HepG2 (cell line): Measurements from ENCODE around the gene SLC2A13. TPM values are rescaled to one million over a fixed set of nuclear protein-coding genes. Genes with fewer than 3 reads are reported as not detected.

ENCODE experiments used
- ATAC-seq: fragments of 200-7000 bp; cut with Tn5 transposase; 3 replicates; pipeline ENCODE4 v1.9.1; 2020; ENCODE audit warnings: mild to moderate bottlenecking, moderate library complexity
- BruUV-seq: library from RNA; stranded (reverse); fragments of 400-500 nt; replicated peaks from 2 replicates; lab custom pipeline; 2021; lab: Mats Ljungman, UMichigan
- CTCF ChIA-PET: fragments of 300-600 bp; formaldehyde crosslinking; extraction: SDS; loops from one replicate; lab custom pipeline; 2021; ENCODE audit warnings: low total read pairs, inconsistent platforms, low intra/inter-chr PET ratio; lab: Yijun Ruan, JAX
- POLR2A ChIA-PET: fragments of 350-600 bp; sonication (Branson Sonifier 250); formaldehyde crosslinking; loops from one replicate; lab custom pipeline; 2020; ENCODE audit warnings: antibody characterized with exemption, inconsistent platforms; lab: Yijun Ruan, JAX
- DNase-seq: peaks from one replicate; pipeline ENCODE4 v3.0.0-alpha.2; 2015; ENCODE audit warnings: low spot score
- FAIRE-seq: peaks from 3 replicates; lab custom pipeline; 2011; peaks lifted over from hg19 to GRCh38; lab: Jason Lieb, UNC
- H2AFZ ChIP-seq: one replicate; pipeline ENCODE4 v1.6.1; 2011; ENCODE audit warnings: low read length, inconsistent platforms
- H3K27ac ChIP-seq: fragments of 300-600 bp; 3 replicates; pipeline ENCODE4 v1.8.0; 2011; ENCODE audit warnings: mixed run types, mild to moderate bottlenecking, mixed read lengths, low read length, inconsistent platforms; ENCODE audit not compliant: insufficient read depth; ENCODE audit errors: extremely low read length
- H3K27me3 ChIP-seq, 2 experiments: fragments of 200-600 bp in 1 of 2; 2 replicates in 1 of 2; 3 replicates in 1 of 2; pipeline versions ENCODE4 v1.6.0 to v1.8.0; 2011; ENCODE audit warnings: low read length in 2 of 2, mild to moderate bottlenecking in 2 of 2, moderate library complexity in 2 of 2, inconsistent platforms in 1 of 2; ENCODE audit not compliant: insufficient read depth in 2 of 2, control insufficient read depth in 1 of 2
- H3K36me3 ChIP-seq, 2 experiments: fragments of 200-600 bp in 1 of 2; replicated peaks in 1 of 2; 2 replicates in 1 of 2; 3 replicates in 1 of 2; pipeline versions ENCODE4 v1.5.1 to v1.8.0; 2011; ENCODE audit warnings: low read length in 2 of 2, inconsistent platforms in 1 of 2; ENCODE audit not compliant: insufficient read depth in 2 of 2, control insufficient read depth in 1 of 2
- H3K4me1 ChIP-seq: 2 replicates; pipeline ENCODE4 v1.5.1; 2012; ENCODE audit warnings: low read length, inconsistent platforms; ENCODE audit not compliant: insufficient read depth
- H3K4me2 ChIP-seq: 2 replicates; pipeline ENCODE4 v1.6.0; 2011; ENCODE audit warnings: low read depth, low read length, inconsistent platforms
- H3K4me3 ChIP-seq, 3 experiments: fragments of 200-600 bp in 1 of 3; sonication (generic), shearing (Covaris generic) in 1 of 3; replicated peaks in 1 of 3; 2 replicates each; pipeline ENCODE4 v1.5.1; 2011 to 2016; ENCODE audit warnings: low read length in 3 of 3, inconsistent platforms in 2 of 3, low read depth in 2 of 3, mild to moderate bottlenecking in 2 of 3, control low read depth in 1 of 3, mixed read lengths in 1 of 3; ENCODE audit not compliant: insufficient read depth in 1 of 3
- H3K79me2 ChIP-seq: one replicate; pipeline ENCODE4 v1.6.1; 2011; ENCODE audit warnings: low read length, inconsistent platforms; ENCODE audit not compliant: insufficient read depth
- H3K9ac ChIP-seq: 2 replicates; pipeline ENCODE4 v1.6.0; 2011; ENCODE audit warnings: mild to moderate bottlenecking, low read depth, low read length, inconsistent platforms; ENCODE audit not compliant: insufficient read depth
- H3K9me3 ChIP-seq: 2 replicates; pipeline ENCODE4 v1.5.1; 2012; ENCODE audit warnings: mild to moderate bottlenecking, low read length
- H4K20me1 ChIP-seq: 2 replicates; pipeline ENCODE4 v1.6.0; 2011; ENCODE audit warnings: inconsistent platforms, mild to moderate bottlenecking, low read length, moderate library complexity; ENCODE audit not compliant: insufficient read depth
- FOXK2 ChIP-seq: fragments of 450-650 bp; IDR thresholded peaks from 2 replicates; pipeline ENCODE4 v1.6.1; 2016
- ISX ChIP-seq: sonication (generic); formaldehyde crosslinking; conservative IDR thresholded peaks from 2 replicates; pipeline ENCODE4 v1.5.0; 2020; ENCODE audit warnings: missing genetic modification reagents
- XRCC5 ChIP-seq: fragments of 200-400 bp; formaldehyde crosslinking; optimal IDR thresholded peaks from 2 replicates; pipeline ENCODE3; 2017; ENCODE audit warnings: mild to moderate bottlenecking, low read length
- ZNF367 ChIP-seq: sonication (generic); formaldehyde crosslinking; IDR thresholded peaks from 2 replicates; pipeline ENCODE4 v1.4.0; 2020; ENCODE audit warnings: missing genetic modification reagents, borderline replicate concordance
- ZNF383 ChIP-seq: sonication (generic); formaldehyde crosslinking; IDR thresholded peaks from 2 replicates; pipeline ENCODE4 v1.4.0; 2020; ENCODE audit warnings: missing genetic modification reagents, mild to moderate bottlenecking, borderline replicate concordance
- ZNF556 ChIP-seq: sonication (generic); formaldehyde crosslinking; IDR thresholded peaks from 2 replicates; pipeline ENCODE4 v1.4.0; 2020; ENCODE audit warnings: mild to moderate bottlenecking, missing genetic modification reagents, borderline replicate concordance
- ZNF7 ChIP-seq: IDR thresholded peaks from 2 replicates; pipeline ENCODE4 v1.6.1; 2016; ENCODE audit warnings: missing biosample characterization, missing genetic modification reagents
- ZNF891 ChIP-seq: sonication (generic); formaldehyde crosslinking; IDR thresholded peaks from 2 replicates; pipeline ENCODE4 v1.5.0; 2020; ENCODE audit warnings: mild to moderate bottlenecking, missing genetic modification reagents
- ZSCAN20 ChIP-seq: sonication (generic); formaldehyde crosslinking; IDR thresholded peaks from 2 replicates; pipeline ENCODE4 v1.4.0; 2020; ENCODE audit warnings: missing genetic modification reagents, mild to moderate bottlenecking, borderline replicate concordance
- WGBS: methylation state at CpG from one replicate; pipeline ENCODE4 v1.1.6; 2017; ENCODE audit warnings: low lambda C conversion rate; 5-methylcytosine and 5-hydroxymethylcytosine counted together
- in situ Hi-C: cut with HindIII; loops from 2 replicates; pipeline ENCODE4 v1.10.0; 2017; ENCODE audit warnings: low pct_unique_long_range_greater_than_20kb; ENCODE audit not compliant: extremely low pct_ligation_motif_present
- intact Hi-C: fragments of 100-400 bp; cut with micrococcal nuclease; formaldehyde crosslinking; loops from one replicate; pipeline ENCODE4 v1.10.0; 2022; ENCODE audit not compliant: unreplicated experiment
- polyA plus RNA-seq, 8 experiments: library from polyadenylated mRNA; depleted of rRNA in 3 of 8; stranded (reverse) in 7 of 8; unstranded in 1 of 8; fragments of >200 nt; fragmentation: Illumina TruSeq in 4 of 8; extraction: Trizol in 4 of 8; gene quantifications; 2 replicates each; pipeline versions ENCODE4 v1.2.1 to v1.2.3, GENCODE V29; 2011 to 2016; ENCODE audit warnings: low read depth in 4 of 8, missing spikeins in 1 of 8, mixed read lengths in 1 of 8; ENCODE audit not compliant: insufficient read depth in 1 of 8
- total RNA-seq, 5 experiments: library from RNA; depleted of rRNA; stranded (reverse); fragments of >200 nt; fragmentation: Illumina TruSeq; extraction: Trizol; gene quantifications; 2 replicates each; pipeline ENCODE4 v1.2.3, GENCODE V29; 2016; ENCODE audit warnings: low read depth in 1 of 5
- TF ChIP-seq, protein P1 (sequence below): IDR thresholded peaks from 2 replicates; pipeline ENCODE4 v1.6.1; 2016
- TF ChIP-seq, protein P2 (sequence below): sonication (generic); formaldehyde crosslinking; conservative IDR thresholded peaks from 2 replicates; pipeline ENCODE4 v1.4.0; 2020; ENCODE audit warnings: missing genetic modification reagents
- TF ChIP-seq, protein P3 (sequence below): sonication (generic); formaldehyde crosslinking; IDR thresholded peaks from 2 replicates; pipeline ENCODE4 v1.4.0; 2020; ENCODE audit warnings: missing genetic modification reagents

Gene SLC2A13
- total and polyA plus RNA-seq, 2 of the 13 experiments (the other 11 are each of a cell fraction or from before 2014, with no cell fraction given), result 5.5 to 6.0 TPM

DNA sequence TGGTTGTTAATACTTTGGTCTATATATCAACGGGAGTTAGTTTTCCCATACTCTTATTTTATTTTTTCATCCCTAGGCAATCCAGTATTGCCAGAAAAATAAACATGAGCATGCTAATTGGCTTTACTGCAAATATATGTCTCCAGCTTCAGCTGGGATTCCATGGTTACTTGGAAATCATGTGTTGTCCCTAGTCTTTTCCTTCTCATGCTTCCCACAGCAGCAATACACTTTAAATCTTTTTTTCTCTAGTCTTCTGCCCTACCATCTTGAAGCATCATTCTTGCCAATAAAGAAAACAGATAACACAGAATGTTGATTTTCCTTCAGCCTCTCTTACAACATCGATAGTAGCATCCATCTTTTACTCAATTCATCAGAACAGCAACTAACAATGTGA lies 60.2 kb downstream of the SLC2A13 start:
- ATAC-seq (no peak), FAIRE-seq (no peak), DNase-seq (no peak)
- TF ChIP-seq ZNF891 (CRISPR knock-in tag), result no peak
- no peak for TF ChIP-seq ZNF7 (CRISPR knock-in tag)
- no peak overlapping the region for H3K4me3 ChIP-seq
- H2AFZ ChIP-seq, result no peak overlapping the region
- BruUV-seq, result no TSS peak
- ChIA-PET CTCF (no interaction called here), POLR2A (no interaction called here)
- no peak overlapping the region for H3K4me2 ChIP-seq
- in situ Hi-C loops (no loop called here), intact Hi-C loops (no loop called here)
- no peaks in the 10 kb centered on the region; a peak in 1 of 5 replicates for H3K27me3 ChIP-seq
- no peaks in the 10 kb centered on the region for H3K36me3 ChIP-seq
- WGBS, result 83% methylated on average over 2 of the region's 2 CpGs
- no peaks in the 10 kb centered on the region for H3K9me3 ChIP-seq
- H4K20me1 ChIP-seq, result no peaks in the 10 kb centered on the region
- no peaks in the 10 kb centered on the region for H3K4me1 ChIP-seq
- no peak overlapping the region for H3K27ac ChIP-seq
- H3K79me2 ChIP-seq, result no peaks in the 10 kb centered on the region
- H3K9ac ChIP-seq, result no peak overlapping the region

DNA sequence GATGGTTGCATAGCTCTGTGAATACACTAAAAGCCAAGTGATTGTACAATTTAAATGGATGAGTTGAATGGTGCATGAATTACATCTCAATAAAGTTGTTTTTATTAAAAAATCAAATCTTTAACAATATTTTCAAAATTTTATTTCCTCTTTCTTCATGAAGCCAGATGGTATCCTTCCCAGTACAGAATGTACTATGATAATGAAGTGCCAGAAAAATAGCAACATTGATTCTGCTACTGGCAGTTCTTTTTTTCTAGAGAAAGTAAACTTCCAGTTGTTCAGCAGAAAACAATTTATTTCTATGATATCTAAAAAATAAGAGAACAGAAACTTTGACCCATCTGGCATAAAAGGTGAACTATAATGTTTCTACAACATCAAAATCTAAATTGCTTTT lies 61.5 kb downstream of the SLC2A13 start:
- no TSS peak for BruUV-seq

More for the DNA sequence above, 61.5 kb downstream of the SLC2A13 start:
- Histone ChIP-seq H4K20me1 (no peaks in the 10 kb centered on the region), H3K9me3 (no peaks in the 10 kb centered on the region), H3K36me3 (no peaks in the 10 kb centered on the region), H3K79me2 (no peaks in the 10 kb centered on the region), H3K9ac (no peak overlapping the region), H3K4me3 (no peak overlapping the region), H2AFZ (no peak overlapping the region), H3K4me1 (no peaks in the 10 kb centered on the region), H3K4me2 (no peak overlapping the region), H3K27me3 (no peaks in the 10 kb centered on the region; a peak in 1 of 5 replicates), H3K27ac (no peak overlapping the region)
- intact Hi-C loops (no loop called here), in situ Hi-C loops (no loop called here)
- POLR2A ChIA-PET, result no interaction called here
- ATAC-seq (no peak), FAIRE-seq (no peak), DNase-seq (no peak)
- TF ChIP-seq, protein P1, sequence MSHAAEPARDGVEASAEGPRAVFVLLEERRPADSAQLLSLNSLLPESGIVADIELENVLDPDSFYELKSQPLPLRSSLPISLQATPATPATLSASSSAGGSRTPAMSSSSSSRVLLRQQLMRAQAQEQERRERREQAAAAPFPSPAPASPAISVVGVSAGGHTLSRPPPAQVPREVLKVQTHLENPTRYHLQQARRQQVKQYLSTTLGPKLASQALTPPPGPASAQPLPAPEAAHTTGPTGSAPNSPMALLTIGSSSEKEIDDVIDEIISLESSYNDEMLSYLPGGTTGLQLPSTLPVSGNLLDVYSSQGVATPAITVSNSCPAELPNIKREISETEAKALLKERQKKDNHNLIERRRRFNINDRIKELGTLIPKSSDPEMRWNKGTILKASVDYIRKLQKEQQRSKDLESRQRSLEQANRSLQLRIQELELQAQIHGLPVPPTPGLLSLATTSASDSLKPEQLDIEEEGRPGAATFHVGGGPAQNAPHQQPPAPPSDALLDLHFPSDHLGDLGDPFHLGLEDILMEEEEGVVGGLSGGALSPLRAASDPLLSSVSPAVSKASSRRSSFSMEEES (CRISPR knock-in tag), result no peak
- TF ChIP-seq ISX, result no peak
- no peak for TF ChIP-seq ZNF367 (CRISPR knock-in tag)
- TF ChIP-seq FOXK2, result no peak
- TF ChIP-seq, protein P2, sequence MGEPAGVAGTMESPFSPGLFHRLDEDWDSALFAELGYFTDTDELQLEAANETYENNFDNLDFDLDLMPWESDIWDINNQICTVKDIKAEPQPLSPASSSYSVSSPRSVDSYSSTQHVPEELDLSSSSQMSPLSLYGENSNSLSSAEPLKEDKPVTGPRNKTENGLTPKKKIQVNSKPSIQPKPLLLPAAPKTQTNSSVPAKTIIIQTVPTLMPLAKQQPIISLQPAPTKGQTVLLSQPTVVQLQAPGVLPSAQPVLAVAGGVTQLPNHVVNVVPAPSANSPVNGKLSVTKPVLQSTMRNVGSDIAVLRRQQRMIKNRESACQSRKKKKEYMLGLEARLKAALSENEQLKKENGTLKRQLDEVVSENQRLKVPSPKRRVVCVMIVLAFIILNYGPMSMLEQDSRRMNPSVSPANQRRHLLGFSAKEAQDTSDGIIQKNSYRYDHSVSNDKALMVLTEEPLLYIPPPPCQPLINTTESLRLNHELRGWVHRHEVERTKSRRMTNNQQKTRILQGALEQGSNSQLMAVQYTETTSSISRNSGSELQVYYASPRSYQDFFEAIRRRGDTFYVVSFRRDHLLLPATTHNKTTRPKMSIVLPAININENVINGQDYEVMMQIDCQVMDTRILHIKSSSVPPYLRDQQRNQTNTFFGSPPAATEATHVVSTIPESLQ (CRISPR knock-in tag), result no peak
- TF ChIP-seq ZNF383, result no peak
- no peak for TF ChIP-seq ZNF556 (CRISPR knock-in tag)
- TF ChIP-seq, protein P3, sequence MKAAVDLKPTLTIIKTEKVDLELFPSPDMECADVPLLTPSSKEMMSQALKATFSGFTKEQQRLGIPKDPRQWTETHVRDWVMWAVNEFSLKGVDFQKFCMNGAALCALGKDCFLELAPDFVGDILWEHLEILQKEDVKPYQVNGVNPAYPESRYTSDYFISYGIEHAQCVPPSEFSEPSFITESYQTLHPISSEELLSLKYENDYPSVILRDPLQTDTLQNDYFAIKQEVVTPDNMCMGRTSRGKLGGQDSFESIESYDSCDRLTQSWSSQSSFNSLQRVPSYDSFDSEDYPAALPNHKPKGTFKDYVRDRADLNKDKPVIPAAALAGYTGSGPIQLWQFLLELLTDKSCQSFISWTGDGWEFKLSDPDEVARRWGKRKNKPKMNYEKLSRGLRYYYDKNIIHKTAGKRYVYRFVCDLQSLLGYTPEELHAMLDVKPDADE, result no peak
- no peak for TF ChIP-seq ZSCAN20 (CRISPR knock-in tag)
- no peak for TF ChIP-seq XRCC5
- CTCF ChIA-PET, result no interaction called here
